Spleen (tissue), 7 donors: ENCODE measurements around the gene WFDC1.
"Not testable (repeated sequence)": the region's sequence is repeated elsewhere in the genome, so short reads cannot be mapped to it uniquely, and the experiment has no call there.

Experiments
- CTCF ChIP-seq, 11 experiments: fragments of 200-600 bp in 7 of 11; fragments of 450-650 bp in 4 of 11; sonication (generic) in 4 of 11; IDR thresholded peaks in 8 of 11; conservative IDR thresholded peaks in 3 of 11; 1 replicate in 7 of 11; 2 replicates in 4 of 11; pipeline versions ENCODE4 v1.4.0 to v1.8.0; 2016 to 2021; ENCODE audit warnings: antibody characterized with exemption in 11 of 11, inconsistent platforms in 4 of 11, mild to moderate bottlenecking in 1 of 11
- POLR2A ChIP-seq, 3 donors: fragments of 450-650 bp; IDR thresholded peaks; one replicate each; pipeline ENCODE4 v1.5.1; 2017; ENCODE audit warnings: antibody characterized with exemption in 3 of 3, mild to moderate bottlenecking in 1 of 3
- POLR2AphosphoS5 ChIP-seq, 3 donors: sonication (generic); formaldehyde crosslinking; IDR thresholded peaks; one replicate each; pipeline ENCODE4 v1.5.1; 2017; ENCODE audit warnings: antibody characterized with exemption in 3 of 3
- donor health status: DM: no; HTN: no; CAD: no; lungs with moderate emphysema.
- donor health status: DM: no; HTN: no; CAD: no.
- donor health status: DM: no; HTN: no; CAD: no.

- not testable (repeated sequence) for TF ChIP-seq CTCF (IDR thresholded peaks at IDR 0.05 in 8 of 11, conservative IDR thresholded peaks at IDR 0.05 in 3 of 11); POLR2AphosphoS5 (IDR thresholded peaks at IDR 0.05); POLR2A (IDR thresholded peaks at IDR 0.05)
Measured at GRCh38 chr16:84343800-84344199, 49.1 kb downstream of the WFDC1 start.
